NCI-H748 treated with DMSO at 0.1 percent for 48 hours (cell line): Measurements from ENCODE around the gene OLFM2.
A peak's percentile ranks its signal among the peaks of the same experiment; 100 is the strongest.
"Not testable (repeated sequence)": the region's sequence is repeated elsewhere in the genome, so short reads cannot be mapped to it uniquely, and the experiment has no call there.

Experiments
- DNase-seq: peaks from one replicate; lab custom pipeline; 2025; lab: John Stamatoyannopoulos, UW

The OLFM2 gene

GRCh38 chr19:9860407-9860806 lies 75.9 kb downstream of the OLFM2 start:
- no peak for DNase-seq

GRCh38 chr19:9858766-9859165 lies 77.5 kb downstream of the OLFM2 start:
- no peak for DNase-seq

DNA sequence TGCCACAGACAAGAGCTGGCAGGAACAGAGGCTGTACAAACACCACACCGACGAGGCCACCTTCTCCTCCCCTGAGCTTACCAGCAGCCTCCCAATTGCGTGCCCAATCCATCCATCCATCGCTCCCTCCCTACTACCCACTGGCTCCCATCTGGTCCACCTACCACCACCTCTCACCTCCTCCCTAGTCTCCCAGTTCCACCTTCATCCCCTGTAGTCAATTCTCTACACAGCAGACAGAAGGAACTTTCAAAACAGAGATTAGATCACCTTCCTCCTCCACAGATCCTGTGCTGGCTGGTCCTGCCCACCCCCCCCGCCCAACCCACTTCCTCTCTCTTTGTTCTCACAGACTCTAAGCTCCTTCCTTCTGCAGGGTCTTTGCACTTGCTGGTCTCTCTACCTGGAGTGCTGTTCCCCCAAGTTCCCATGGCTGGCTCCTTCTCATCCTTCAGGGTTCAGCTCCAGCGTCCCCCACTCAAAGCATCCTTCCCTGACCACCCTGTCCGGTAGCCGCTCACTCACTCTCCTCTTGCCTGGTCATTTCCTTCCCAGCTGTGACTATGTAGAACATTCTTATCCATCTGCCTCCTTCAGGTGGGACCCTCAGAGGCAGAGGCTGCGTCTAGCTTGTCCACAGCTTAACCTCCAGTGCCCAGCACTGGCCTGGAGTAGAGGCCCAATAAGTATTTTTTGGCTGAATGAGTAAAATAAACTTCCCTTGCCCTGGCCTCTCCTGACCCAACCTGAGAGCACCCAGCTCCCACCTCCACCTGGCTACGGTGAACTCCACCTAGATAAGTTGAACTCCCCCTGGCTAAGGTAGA lies 78.2 kb downstream of the OLFM2 start:
- DNase-seq: no peak

- no peak for DNase-seq
Measured at GRCh38 chr19:9857076-9857721, 79.1 kb downstream of the OLFM2 start.

GRCh38 chr19:9856609-9857008 lies 79.7 kb downstream of the OLFM2 start:
- DNase-seq: no peak

DNA sequence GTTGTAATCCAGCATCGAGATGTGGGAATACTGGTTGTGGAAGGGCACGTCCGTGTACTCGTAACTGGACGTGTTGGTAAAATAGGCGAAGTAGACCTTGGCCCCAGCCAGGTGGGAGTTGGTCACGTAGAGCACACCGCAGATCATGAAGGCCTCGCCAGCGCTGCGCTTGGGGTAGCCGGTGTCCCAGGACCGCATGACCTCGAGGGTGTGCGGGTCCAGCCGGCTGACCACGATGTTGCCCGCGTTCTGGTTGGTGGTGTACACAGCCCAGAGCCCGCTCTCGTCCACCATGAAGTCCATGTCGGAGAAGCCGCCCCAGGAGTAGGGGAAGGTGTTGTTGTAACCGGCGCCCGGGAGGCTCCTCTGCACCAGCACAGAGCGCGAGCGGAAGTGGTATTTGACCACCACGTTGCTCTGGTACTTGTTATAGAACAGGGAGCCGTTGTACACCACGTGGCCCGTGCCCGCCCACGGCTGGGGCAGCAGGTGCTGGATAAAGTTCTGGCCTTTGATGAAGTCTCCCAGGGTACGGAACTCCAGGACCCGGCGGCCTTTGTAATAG lies 82.0 kb downstream of the OLFM2 start:
- no peak for DNase-seq

GRCh38 chr19:9850235-9850959 lies 85.9 kb downstream of the OLFM2 start:
- no peak for DNase-seq

- DNase-seq: no peak
Measured at GRCh38 chr19:9849791-9850190, 86.5 kb downstream of the OLFM2 start.

DNA sequence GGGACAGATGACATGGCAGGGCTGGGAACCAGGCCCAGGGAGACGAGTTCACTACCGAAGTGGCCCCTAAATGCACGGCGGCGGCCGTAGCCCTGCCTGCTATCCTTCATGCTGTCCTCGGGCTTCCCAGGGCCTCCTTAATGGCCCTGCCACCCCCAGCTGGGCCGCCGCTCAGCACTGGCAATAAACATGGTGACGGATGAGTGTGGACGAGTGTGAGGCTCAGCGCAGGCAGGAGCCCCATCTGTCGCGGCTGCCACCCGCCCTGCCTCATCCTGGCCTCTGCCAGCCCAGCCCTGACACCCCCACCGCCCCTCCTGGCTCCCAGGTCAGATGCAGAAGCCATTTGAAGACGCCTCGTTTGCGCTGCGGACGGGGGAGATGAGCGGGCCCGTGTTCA lies 87.6 kb downstream of the OLFM2 start:
- DNase-seq: no peak

GRCh38 chr19:9848060-9848459 lies 88.3 kb downstream of the OLFM2 start:
- DNase-seq: no peak

DNA sequence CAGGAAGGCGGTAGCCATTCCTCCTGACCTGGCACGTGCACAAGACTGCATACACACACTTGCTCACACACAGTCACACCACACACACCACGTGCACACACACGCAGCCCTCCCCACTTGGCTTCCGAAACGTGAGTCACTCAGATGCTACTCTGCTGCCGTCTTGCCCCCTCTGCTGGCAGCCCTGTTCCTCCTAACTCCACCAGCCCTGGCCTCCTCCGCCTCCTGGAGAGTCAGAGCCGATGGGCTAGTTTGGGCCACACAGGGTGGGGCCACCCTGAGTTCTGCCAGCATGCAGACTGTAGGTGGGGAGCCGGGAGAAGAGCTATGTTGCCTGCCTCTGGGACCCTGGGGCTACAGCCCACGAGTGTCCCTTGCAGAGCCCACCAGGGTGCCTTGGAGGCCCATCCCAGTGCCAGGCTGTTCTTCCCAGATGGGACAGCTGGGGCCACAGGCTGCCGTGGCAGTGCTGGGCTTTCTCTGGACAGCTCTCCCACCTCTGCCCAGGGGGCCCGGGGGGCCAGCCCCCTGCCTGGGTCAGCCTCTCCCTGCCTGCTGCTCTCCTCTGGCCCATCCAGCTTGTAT lies 89.1 kb downstream of the OLFM2 start:
- DNase-seq: no peak

GRCh38 chr19:9843626-9844273 lies 92.6 kb downstream of the OLFM2 start:
- DNase-seq: not testable (repeated sequence)

DNA sequence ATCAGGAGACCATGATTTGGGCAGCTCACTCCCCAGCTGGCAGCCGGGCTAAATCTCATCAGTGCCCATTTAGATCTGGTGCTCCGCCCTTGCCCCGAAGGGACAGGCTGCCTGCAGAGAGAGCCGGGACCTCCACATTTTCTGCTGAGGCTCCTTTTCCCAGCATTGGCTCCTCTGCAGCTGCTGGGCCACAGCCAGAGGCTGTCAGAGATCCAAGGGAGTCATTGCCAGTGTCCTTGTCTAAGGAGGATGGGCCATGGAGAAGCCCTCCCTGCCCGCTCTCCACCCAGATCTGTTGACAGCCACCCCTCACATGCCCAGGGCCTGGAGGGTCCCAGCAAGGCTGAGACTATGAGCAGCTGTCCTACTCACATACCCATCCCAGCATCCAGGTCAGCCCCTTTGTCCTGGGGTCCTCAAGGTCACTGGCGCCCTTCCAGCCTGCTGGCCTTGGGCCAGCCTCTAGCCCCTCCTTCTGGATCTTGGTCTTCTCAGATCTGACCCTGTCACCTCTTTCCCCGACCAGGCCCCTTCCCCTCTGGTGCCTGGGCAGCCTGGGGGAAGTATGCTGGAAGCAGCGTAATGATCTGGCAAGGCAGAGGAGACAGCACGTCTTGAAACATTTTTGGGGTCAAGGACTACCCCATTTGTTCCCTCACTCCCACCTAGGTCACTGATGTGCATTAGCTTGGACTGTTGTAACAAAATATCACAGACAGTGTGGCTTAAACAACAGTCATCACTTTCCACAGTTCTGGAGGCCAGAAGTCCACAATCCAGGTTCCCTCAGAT lies 93.3 kb downstream of the OLFM2 start:
- DNase-seq: no peak

DNA sequence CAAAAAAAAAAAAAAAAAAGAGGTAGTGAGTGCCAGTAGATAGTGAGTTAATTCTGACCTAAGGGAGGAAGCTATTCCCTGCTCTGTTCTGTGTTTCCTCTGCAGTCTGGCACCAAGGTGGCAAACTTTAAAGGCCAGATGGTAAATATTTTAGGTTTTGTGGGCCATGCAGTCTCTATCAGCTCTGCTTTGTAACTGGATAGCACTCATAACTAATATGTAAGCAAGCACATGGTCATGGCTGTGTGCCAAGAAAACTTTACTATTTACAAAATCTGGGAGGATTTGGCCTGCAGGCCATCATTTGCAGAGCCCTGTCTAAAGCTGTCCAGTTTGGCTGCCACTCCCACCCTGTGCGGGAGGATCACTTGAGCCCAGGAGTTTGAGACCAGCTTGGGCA lies 96.9 kb downstream of the OLFM2 start:
- no peak for DNase-seq

- no peak for DNase-seq
Measured at GRCh38 chr19:9838324-9838723, 98.0 kb downstream of the OLFM2 start.

- DNase-seq: no peak
Measured at GRCh38 chr19:9836021-9836420, 100.3 kb downstream of the OLFM2 start.

GRCh38 chr19:9835507-9835949 lies 100.8 kb downstream of the OLFM2 start:
- DNase-seq: no peak

GRCh38 chr19:9834726-9835506 lies 101.4 kb downstream of the OLFM2 start, which contains the start of gene PIN1:
Gene PIN1 (plus strand): TSS chr19:9835318. CDS start chr19:9835345, 27 bp downstream.
- DNase-seq: peak; percentile 94

GRCh38 chr19:9834307-9834725 lies 102.0 kb downstream of the OLFM2 start:
- no peak for DNase-seq

DNA sequence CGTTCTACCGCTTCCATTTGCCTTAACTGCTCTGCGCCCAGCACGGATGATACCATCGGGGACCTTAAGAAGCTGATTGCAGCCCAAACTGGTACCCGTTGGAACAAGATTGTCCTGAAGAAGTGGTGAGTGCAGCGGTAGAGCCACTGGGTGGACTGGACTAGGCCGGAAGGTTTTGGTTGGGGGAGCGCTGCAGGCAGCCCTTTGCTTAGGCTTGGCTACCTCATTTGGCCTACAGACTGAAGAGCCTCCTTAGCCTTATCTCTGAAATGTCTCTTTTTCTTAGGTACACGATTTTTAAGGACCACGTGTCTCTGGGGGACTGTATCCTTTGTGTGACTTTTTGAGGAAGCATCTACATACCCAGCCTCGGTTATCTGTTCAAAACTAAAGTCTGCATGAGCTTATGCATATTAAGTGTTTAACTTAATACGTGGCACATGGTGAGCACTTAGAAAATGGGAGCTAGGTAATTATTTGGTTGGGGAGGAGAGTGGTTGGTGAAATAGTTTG lies 107.7 kb downstream of the OLFM2 start:
- no peak for DNase-seq
